Gastrocnemius medialis (tissue), 4 donors: Measurements from ENCODE around the gene POLR2H.

Source experiments
- CTCF ChIP-seq, 5 experiments: fragments of 450-650 bp in 3 of 5; fragments of 200-600 bp in 2 of 5; sonication (generic) in 2 of 5; IDR thresholded peaks in 4 of 5; conservative IDR thresholded peaks in 1 of 5; 1 replicate in 4 of 5; 2 replicates in 1 of 5; pipeline ENCODE4 v1.5.1; 2016 to 2019; ENCODE audit warnings: antibody characterized with exemption in 5 of 5, mild to moderate bottlenecking in 3 of 5, moderate library complexity in 3 of 5
- POLR2A ChIP-seq, 2 donors: fragments of 450-650 bp; IDR thresholded peaks; one replicate each; pipeline ENCODE4 v1.6.1; 2017; ENCODE audit warnings: antibody characterized with exemption in 2 of 2, mild to moderate bottlenecking in 2 of 2, moderate library complexity in 2 of 2

- TF ChIP-seq CTCF (IDR thresholded peaks at IDR 0.05 in 4 of 5, conservative IDR thresholded peaks at IDR 0.05 in 1 of 5) (no peak), POLR2A (IDR thresholded peaks at IDR 0.05) (no peak)
Observed at GRCh38 chr3:184361932-184362667, 590 bp downstream of the POLR2H start.
